Amniotic epithelial cell (primary cell): Measurements from ENCODE around the gene CIROP.
A peak's percentile ranks its signal among the peaks of the same experiment; 100 is the strongest.

ENCODE experiments used
- DNase-seq: peaks from one replicate; pipeline ENCODE4 v3.0.0-alpha.2; 2010; ENCODE audit warnings: low read depth

Gene CIROP

DNA sequence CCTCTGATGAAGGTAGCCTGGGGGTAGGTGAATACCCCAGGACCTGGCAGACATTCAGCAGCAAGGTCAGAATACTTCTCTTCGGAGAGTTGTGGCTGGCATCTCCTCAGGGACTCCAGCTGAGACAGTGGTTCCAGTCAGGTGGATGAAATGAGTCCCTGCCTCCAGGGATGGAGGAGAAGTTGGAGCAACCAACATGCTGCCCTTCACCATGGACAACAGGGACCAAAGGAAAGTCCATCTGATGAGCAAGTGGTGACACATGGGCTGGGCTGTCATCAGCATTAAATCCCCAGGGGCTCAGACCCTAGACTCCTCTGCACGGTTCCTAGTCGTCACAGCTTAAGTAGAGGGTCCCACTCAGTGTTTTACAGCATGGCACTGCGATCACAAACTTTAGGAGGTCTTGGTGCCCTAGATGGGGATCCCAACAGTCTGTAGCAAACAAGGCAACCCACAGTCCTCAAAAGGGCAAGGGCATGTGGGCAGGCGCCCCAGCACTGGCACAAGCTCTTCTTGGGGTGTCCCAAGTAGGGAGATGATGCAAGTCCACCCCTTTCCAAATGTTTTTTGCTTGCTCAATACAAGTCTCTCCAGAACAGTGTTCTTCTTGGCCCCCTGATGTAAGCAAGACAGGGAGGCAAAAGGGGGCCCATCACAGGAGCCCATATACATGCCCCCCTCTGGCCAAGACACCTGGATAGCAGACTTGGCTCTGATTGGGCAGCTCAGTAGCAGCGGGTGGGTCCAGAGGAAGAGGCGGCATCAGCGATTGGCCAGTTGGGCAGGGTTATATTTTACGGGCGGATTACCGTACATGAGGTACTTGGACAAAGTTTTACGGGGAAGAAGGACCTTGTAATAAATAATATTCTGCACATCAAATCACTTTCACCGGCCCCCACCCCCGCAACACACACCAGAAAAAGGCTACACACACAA, 36.7 kb downstream of the CIROP start:
- no peak for DNase-seq

DNA sequence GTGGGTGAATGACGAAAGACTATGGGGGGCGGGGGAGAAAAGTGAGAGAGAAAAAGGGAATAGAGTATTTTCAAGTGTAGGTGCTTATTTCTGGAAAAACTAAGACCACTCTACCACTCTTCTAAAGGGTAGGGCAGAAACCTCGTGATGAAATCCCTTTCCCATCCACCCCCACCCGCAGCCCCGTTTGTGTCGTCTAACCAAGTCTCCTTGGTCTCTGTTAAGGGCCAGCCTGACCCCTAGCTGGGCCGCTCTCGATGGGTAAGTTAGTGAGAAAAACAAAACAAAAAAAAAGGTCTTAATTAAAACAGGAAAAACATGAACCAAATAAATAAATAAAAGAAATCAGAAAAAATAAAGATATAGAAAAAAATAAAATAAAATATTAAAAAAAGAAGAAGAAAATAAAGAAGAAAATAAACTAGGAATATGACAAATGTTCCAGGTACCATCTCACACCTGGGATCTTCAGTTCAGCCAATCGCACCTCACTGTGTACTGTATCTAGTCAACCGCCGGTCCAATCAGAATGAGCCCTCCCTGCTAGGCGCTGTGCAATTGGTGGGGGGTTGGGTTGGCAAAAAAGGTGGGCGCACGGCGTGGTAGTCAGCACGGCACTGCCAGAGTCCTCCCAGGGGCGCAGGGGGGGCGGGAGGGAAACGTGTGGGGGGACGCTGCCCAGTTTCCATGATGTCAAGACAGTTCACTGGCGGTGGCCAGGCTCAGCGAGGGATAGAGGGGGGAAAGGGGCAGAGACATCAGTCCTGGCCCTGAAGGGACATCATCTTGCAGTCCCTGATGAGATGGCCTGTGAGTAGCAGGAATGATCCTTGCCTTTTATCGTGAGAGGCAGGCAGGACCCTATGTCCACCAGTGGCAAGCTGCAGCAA, 37.7 kb downstream of the CIROP start:
- DNase-seq, result no peak

DNA sequence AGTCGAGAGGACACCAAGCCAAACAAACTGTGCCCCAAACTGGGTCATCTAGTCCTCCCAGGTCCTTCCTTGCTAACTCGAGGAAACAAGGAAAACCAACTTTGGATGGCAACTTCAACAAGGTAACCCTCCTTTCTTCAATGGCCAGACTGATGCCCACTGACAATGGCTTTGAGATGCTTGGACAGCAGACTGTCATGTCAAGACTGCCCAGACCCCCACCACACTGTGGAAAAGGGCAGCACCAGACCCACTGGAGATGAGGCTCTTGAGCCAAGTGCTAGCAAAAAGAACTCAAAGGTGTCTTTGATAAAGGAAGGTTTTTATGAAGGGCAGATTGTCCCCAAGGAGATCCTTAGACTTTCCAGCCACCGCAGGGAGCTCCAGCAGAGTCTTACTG, 38.4 kb downstream of the CIROP start:
- DNase-seq, result no peak

DNA sequence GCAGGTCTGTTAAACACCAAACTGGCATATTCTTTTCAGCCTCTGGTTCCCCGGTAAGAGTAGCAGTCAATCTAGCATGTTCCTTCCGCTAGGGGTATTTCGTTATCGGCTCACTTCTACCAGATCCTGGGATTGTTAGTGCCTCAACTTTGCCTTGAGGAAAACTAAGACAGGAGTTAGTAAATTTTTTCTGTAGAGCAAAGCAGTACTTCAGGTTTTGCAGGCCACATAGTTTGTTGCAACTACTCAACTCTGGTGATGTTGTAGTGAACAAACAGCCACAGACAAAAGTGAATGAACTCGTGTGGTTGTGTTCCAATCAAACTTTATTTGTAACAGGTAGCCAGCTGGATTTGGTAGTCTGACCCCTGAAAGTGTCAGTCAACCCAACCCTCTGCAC, 41.2 kb downstream of the CIROP start:
- DNase-seq, result no peak

DNA sequence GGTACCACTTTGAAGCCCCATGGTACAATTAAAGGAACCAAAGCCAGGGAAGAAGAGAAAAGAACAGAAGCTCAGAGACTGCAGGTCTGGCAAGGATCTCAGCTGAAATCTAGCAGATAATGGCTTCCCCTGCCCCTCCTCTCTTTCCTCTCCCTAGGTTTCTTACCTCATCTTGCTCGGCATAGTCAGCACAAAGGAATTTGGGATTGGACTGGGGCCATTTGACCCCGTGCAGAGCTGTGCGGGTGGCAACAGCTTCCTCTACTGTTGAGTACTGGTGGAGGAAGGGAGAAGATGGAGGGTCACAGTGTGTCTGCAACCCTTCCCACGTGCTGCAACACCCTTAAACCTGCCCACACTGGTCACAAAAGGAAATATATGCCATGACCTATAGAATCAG, 42.8 kb downstream of the CIROP start:
- peak; percentile 98 for DNase-seq

DNA sequence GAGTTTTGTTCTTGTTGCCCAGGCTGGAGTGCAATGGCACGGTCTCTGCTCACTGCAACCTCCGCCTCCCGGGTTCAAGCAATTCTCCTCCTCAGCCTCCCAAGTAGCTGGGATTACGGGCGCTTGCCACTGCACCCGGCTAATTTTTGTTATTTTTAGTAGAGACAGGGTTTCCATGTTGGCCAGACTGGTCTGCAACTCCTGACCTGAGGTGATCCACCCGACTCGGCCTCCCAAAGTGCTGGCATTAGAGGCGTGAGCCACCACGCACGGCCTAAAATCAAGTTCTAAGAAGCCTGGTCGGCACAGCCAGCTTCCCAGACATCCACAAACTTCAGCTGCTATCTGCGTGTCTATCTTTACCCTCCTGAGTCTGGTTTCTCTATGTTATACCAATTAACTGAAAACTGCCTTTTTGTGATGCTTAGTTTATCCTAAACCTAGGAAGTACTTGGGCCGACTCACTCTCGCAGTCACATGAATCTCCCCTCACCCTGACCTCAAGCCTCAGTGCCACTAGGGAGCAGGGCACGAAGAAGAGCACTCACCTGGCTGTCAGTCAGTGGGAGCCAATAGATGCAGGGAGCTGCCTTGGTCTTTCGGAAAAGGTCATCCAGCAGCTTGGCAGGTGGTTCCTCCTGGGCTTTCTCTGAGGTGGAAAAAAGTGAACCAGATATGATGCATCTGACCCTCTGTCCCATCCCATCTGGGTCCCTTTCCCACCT, 44.1 kb downstream of the CIROP start:
- DNase-seq, result no peak

DNA sequence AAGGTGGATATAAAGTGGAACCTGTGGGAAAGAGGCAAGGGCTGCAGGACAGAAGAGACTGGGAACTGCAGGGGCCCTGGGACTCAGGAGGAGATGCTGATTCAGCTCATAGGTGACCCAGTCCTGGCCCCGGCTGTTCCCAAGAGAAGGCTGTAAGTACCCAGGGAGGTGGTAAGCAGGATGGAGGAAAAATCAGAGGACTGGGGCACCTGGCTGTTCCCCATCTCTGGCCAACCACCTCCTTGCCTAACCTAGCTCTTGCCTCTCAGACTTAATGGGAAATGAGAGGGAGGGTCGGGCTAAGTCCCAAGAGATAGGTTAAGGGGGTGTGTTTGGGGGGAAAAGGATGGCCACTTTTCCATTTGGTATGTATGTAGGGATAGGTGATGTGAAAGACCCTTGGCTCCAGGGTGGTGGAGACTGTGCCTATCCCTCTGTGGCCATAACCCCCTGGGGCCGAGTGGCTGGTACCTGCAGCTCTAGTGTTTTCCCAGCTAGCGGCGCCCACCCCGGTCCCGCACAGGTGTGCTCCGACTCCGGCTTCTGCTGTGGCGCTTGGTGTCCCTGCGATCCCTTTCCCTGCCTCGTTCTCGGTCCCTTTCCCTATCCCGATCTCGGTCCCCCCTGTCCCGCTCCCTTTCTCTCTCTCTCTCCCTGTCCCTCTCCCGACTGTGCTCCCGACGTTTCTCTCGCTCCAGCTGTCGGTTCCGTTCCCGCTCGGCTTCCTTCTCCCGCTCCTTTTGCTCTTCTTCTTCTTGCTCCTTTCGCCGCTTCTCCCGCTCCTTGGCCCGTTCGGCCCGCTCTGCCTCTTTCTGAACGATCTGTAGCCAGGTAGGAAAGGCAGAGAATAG, 45.9 kb downstream of the CIROP start:
- DNase-seq, result no peak

DNA sequence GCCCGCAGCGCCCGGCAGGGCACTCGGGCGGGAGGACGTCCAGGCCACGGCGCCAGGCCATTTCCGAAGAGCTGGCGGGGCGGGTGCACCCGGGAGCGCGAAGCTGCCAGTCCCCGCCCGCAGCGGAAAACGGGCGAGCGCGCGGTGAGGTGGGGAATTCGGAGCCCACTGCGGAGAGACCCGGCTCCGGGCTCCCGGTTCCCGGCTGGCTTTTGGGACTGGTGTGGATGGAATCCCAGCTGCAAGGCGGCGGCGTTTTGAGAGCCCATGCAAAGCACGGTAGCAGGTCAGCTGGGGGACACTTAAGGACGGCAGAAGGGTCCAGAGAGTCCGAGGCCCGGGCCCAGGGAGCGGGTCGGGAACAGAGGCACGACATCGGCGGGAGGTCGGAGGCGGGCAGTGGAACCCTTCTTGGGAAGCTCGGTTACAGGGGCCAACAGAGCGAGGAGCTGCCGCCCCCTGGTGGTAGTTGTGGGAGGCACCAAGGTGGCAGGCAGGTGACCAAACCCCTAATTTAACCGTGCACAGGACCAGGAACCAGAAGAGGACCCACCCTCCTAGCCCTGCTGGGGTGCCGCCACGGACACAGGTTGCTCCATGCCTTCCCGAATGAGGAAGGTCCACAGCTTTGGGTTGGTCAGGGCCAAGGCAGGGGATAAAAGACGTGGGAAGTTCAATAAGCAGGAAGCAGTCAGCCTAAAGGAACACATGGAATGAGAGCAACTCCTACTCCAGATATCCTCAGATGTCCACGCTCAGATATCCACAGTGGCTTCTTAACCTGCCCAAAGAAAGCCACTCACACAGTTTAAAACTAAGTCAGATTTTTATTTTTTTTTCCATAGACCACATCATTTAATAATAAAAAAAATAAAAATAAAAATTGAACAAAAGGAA, 46.8 kb downstream of the CIROP start:
- DNase-seq, result peak; percentile 68

DNA sequence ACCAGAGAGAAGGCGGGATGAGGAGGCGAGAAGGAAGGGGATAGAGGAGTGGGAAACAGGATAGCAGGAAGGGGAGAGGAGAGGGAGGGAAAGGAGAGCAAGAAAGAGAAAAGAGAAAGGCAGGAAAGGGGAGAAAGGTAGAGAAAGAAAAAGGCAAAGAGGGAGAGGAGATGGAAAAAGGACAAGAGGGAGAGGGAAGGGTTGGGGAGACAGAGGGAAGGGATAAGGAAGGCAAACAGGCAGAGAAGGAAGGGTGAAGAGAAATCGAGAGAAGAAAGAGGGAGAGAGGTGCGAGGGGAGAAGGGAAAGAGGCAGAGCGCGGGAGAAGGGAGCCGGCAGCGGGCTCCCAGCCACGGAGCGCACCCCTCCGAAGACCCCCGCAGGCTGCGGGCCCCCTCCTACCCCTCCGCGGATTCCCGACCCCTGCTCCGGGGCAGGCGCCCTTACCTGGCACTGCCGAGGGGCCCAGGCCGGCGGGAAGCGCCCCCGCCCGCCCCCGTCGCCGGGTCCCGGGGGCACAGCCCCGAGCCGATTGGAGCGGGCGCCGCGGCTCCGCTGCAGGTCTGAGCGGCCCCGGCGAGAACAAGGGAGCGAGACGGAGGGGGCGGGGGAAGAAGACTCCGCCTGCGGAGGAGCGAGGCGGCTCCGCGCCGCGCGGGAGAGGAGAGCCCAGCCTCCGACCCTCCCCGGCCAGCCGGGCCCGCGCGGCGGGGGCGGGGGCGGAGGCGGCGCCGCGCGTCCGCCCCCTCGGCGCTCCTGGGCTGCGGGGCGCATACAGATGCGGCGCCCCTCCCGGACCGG, 47.6 kb downstream of the CIROP start, which contains the start of gene CDH24:
TSS of gene CDH24 (minus strand) at position 565 of the 801 bp plus-strand sequence. CDS start 1,787 bp downstream, outside the sequence.
- peak; percentile 59 for DNase-seq

DNA sequence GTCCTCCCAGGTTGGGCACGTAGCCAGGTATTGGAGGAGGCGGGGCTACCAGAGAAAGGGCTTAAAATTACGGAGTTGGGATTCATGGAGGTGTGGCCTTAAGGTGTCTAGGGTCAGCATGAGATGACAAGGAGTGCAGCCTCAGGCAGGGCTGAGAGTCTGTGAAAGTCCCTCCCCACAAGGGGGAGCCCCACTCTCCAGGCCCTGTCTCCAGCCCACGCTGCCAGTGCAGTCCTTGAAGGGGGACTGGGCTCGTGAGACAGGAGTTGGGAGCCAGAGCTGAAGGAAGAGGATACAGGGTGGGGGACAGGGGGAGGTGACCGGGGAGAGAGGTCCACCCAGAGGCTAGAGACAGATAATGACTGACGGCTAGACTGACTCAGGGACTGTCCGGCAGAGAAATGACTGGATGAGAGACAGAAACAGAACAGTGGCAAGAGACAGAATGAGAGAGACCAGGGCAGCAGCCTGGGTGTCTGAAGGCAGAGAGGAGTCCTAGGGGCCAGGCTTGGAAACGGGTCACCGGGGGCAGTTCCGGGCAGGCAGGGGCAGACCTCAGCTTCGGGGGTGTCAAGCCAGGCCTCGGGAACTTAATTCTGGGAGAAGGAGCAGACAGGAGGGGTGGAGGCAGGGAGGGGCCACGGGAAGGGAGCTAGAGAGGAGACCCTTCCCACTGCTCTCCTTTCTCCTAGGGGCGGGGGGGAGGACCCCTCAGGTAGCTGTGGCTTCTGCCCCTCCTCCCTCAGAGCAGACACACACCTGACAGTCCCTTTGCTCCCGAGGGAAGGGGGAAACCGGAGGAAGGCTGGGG, 48.4 kb downstream of the CIROP start:
- peak; percentile 57 for DNase-seq

DNA sequence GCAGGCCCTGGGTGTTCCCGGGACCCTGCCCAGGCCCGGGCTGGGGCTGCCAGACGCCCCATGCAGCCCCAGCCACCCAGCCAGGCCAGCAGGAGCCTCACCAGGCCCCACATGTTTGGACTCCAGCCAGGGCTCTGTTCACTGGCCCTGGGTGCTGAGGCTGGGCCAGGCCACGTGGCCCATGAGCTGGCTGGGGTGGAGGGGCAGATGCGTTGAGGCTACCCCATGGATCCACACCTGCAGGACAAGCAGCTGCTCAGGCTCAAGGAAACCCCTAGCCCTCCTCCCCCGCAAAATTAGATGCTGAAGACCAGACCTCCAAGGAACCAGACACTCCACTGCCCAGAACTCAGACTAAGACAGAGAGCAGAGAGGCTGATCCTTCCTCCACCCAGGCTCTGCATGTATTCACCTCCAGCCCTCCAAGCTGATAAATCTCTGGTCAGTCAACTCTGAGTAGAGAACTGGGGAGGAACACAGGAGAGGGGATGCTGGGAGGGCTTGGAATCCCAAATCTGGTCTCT, 49.1 kb downstream of the CIROP start:
- peak; percentile 63 for DNase-seq

DNA sequence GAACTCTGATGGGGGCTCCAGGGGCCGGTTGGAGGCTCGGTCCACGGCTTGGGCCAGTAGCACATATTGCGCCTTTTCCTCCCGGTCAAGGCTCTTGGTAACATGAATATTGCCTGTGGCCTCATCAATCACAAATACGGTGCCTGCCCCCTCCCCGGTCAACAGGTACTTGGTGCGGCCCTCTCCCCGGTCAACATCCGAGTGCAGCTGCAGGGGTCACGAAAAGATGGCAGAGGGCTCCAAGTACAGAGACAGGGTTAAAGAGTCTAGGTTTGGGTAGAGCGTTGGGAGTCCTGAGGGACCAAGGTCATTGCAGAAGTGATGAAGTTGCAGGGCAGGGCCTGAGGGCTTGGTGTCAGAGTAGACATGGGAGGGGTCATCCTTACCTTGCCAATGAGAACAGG, 49.6 kb downstream of the CIROP start:
- DNase-seq, result no peak

DNA sequence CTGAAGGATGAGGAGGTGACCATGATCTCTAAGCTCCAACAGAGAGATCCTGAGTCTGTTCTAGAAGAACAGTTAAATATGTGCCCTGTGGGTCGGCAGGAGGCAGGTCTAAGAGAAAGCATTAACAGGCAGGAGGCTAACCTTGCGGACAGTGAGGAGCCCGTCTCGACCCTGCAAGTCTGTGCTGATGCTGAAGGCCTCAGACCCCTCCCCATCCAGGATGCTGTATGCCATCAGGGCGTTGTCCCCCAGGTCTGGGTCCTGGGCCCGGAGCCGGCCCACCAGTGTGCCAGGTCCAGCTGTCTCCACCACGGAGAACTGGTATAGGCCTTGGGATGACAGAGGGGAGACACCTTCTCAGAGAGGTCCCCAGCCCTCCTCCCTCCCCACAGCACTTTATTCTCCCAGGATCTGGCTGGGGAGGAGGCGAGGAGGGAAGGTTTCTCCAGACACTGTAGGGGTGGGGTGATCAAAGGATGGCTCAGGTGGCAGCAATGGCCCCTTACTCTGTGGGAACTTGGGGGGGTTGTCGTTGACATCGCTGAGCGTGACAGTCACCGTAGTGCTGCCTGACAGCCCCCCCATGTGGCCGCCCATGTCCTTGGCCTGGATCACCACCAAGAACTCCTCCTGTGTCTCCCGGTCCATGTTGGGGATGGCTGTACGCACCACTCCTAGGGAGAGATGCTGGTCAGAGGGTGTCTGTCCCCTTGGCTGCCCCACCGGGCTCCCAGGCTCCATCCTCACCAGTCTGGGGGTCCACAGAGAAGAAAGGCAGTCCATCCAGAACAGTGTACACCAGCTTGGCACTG, 50.6 kb downstream of the CIROP start:
- no peak for DNase-seq

DNA sequence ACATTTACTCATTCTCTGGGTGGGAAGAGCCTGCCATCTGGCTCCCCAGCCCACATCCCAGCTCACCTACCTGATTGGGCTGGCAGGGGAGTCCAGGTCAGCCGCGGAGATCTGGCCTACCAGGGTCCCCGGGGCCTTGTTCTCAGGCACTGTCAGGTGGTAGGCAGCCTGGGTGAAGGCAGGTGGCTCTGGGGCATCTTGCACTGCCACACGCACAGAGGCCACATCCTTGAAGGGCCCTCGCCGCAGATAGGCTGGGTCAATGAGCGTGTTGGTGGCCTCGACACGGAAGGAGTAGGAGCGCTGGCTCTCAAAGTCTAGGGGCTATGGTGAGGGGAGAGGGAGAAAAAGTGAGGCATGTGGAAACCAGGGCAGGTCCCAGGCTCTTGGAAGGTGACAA, 51.4 kb downstream of the CIROP start:
- DNase-seq, result no peak

DNA sequence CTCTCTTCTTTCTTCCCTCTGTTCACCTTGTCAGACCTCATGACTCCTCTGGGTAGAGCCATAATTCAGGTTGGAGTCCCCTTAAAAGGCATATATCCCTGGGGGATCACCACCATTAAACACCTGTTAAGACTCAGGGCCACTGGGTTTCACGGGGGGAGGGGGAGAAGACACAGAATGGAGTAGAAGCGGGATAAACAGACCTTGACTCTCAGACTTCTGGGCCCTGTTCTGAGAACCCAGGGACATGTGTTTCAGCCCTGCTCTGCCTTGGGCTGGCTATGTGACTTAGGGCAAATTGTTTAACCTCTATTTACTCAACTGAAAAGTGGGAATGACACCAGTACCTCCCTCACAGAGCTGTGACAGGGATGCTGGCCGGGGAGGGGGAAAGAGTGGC, 52.1 kb downstream of the CIROP start:
- no peak for DNase-seq

DNA sequence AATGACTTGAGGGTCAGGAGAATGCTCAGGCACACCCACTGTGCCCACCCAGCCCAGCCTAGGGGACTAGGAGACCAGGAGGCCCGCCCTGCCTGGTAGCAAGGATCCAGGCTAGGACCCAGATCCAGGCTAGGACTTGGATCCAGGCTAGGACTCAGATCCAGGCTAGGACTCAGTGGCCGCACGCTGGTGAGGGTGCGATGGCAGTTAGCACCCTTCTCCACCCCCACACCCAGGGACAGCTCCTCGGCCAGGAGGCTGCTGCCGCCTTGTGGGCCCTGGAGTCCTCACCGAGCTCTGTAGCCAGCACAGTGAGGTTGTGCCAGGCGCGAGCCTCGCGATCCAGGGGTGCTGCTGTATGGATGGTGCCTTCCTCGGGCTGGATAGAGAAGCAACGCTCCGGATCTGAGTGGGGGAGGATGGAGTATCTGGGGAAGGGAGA, 52.6 kb downstream of the CIROP start:
- DNase-seq, result peak; percentile 71
